ENCODE measurements around the gene MRAP2.

The MRAP2 gene

GRCh38 chr6:84013354-84013753, 20.2 kb upstream of the MRAP2 start:
- Histone ChIP-seq H3K27ac (ENCODE audit: insufficient read depth, low read depth, low read length, poor library complexity, severe bottlenecking) (no peak overlapping the region), H3K27me3 (ENCODE audit: control insufficient read depth, insufficient read depth, low read length, poor library complexity, severe bottlenecking) (no peaks in the 10 kb centered on the region), H3K4me3 (ENCODE audit: insufficient read depth, low read depth, low read length) (no peak overlapping the region), H3K36me3 (ENCODE audit: control insufficient read depth, insufficient read depth, low read length) (no peaks in the 10 kb centered on the region), H3K4me1 (ENCODE audit: control insufficient read depth, insufficient read depth, low read length) (no peaks in the 10 kb centered on the region), H3K9me3 (ENCODE audit: control insufficient read depth, low read length) (no peaks in the 10 kb centered on the region)
- 97 to 100% methylated on average over 1 to 2 of the region's 2 CpGs for WGBS, 2 experiments

GRCh38 chr6:84013931-84014330, 19.6 kb upstream of the MRAP2 start:
- no peak overlapping the region for H3K27ac ChIP-seq (ENCODE audit: insufficient read depth, low read depth, low read length, poor library complexity, severe bottlenecking)

GRCh38 chr6:84016029-84016428, 17.5 kb upstream of the MRAP2 start:
- WGBS, 2 experiments, result 100% methylated on average over 1 of the region's 1 CpG
- no peaks in the 10 kb centered on the region for H3K36me3 ChIP-seq (ENCODE audit: control insufficient read depth, insufficient read depth, low read length)
- H3K27me3 ChIP-seq (ENCODE audit: control insufficient read depth, insufficient read depth, low read length, poor library complexity, severe bottlenecking), result no peaks in the 10 kb centered on the region
- no peak overlapping the region for H3K27ac ChIP-seq (ENCODE audit: insufficient read depth, low read depth, low read length, poor library complexity, severe bottlenecking)
- H3K4me1 ChIP-seq (ENCODE audit: control insufficient read depth, insufficient read depth, low read length), result no peaks in the 10 kb centered on the region
- no peak overlapping the region for H3K4me3 ChIP-seq (ENCODE audit: insufficient read depth, low read depth, low read length)
- H3K9me3 ChIP-seq (ENCODE audit: control insufficient read depth, low read length), result no peaks in the 10 kb centered on the region

More at GRCh38 chr6:84013931-84014330, 19.6 kb upstream of the MRAP2 start:
- Histone ChIP-seq H3K9me3 (ENCODE audit: control insufficient read depth, low read length) (no peaks in the 10 kb centered on the region), H3K36me3 (ENCODE audit: control insufficient read depth, insufficient read depth, low read length) (no peaks in the 10 kb centered on the region), H3K4me3 (ENCODE audit: insufficient read depth, low read depth, low read length) (no peak overlapping the region), H3K4me1 (ENCODE audit: control insufficient read depth, insufficient read depth, low read length) (no peaks in the 10 kb centered on the region), H3K27me3 (ENCODE audit: control insufficient read depth, insufficient read depth, low read length, poor library complexity, severe bottlenecking) (no peaks in the 10 kb centered on the region)
- 91 to 100% methylated on average over 1 to 3 of the region's 3 CpGs for WGBS, 2 experiments

- no peak overlapping the region for H3K27ac ChIP-seq (ENCODE audit: insufficient read depth, low read depth, low read length, poor library complexity, severe bottlenecking)
- no peaks in the 10 kb centered on the region for H3K36me3 ChIP-seq (ENCODE audit: control insufficient read depth, insufficient read depth, low read length)
- no peak overlapping the region for H3K4me3 ChIP-seq (ENCODE audit: insufficient read depth, low read depth, low read length)
- no peaks in the 10 kb centered on the region for H3K27me3 ChIP-seq (ENCODE audit: control insufficient read depth, insufficient read depth, low read length, poor library complexity, severe bottlenecking)
- no peaks in the 10 kb centered on the region for H3K9me3 ChIP-seq (ENCODE audit: control insufficient read depth, low read length)
- 100% methylated on average over 1 of the region's 1 CpG for WGBS, 2 experiments
- H3K4me1 ChIP-seq (ENCODE audit: control insufficient read depth, insufficient read depth, low read length), result no peaks in the 10 kb centered on the region
Observed at GRCh38 chr6:84017709-84018452, 15.7 kb upstream of the MRAP2 start.

GRCh38 chr6:84018453-84019061, 15.0 kb upstream of the MRAP2 start:
- WGBS, 2 experiments, result 88 to 91% methylated on average over 1 of the region's 1 CpG
- Histone ChIP-seq H3K4me1 (ENCODE audit: control insufficient read depth, insufficient read depth, low read length) (no peaks in the 10 kb centered on the region), H3K27me3 (ENCODE audit: control insufficient read depth, insufficient read depth, low read length, poor library complexity, severe bottlenecking) (no peaks in the 10 kb centered on the region), H3K4me3 (ENCODE audit: insufficient read depth, low read depth, low read length) (no peak overlapping the region), H3K27ac (ENCODE audit: insufficient read depth, low read depth, low read length, poor library complexity, severe bottlenecking) (no peak overlapping the region), H3K9me3 (ENCODE audit: control insufficient read depth, low read length) (no peaks in the 10 kb centered on the region), H3K36me3 (ENCODE audit: control insufficient read depth, insufficient read depth, low read length) (no peaks in the 10 kb centered on the region)

GRCh38 chr6:84019141-84019841, 14.3 kb upstream of the MRAP2 start:
- Histone ChIP-seq H3K4me1 (ENCODE audit: control insufficient read depth, insufficient read depth, low read length) (no peaks in the 10 kb centered on the region), H3K9me3 (ENCODE audit: control insufficient read depth, low read length) (no peaks in the 10 kb centered on the region)
- WGBS, 2 experiments, result 94% methylated on average over 13 to 14 of the region's 28 CpGs

GRCh38 chr6:84019842-84020211, 13.7 kb upstream of the MRAP2 start:
- H3K27ac ChIP-seq (ENCODE audit: insufficient read depth, low read depth, low read length, poor library complexity, severe bottlenecking), result no peak overlapping the region
- H3K4me1 ChIP-seq (ENCODE audit: control insufficient read depth, insufficient read depth, low read length), result no peaks in the 10 kb centered on the region
- H3K9me3 ChIP-seq (ENCODE audit: control insufficient read depth, low read length), result no peaks in the 10 kb centered on the region
- no peak overlapping the region for H3K4me3 ChIP-seq (ENCODE audit: insufficient read depth, low read depth, low read length)
- WGBS, 2 experiments, result 89 to 94% methylated on average over 5 to 6 of the region's 6 CpGs
- H3K36me3 ChIP-seq (ENCODE audit: control insufficient read depth, insufficient read depth, low read length), result no peaks in the 10 kb centered on the region
- no peaks in the 10 kb centered on the region for H3K27me3 ChIP-seq (ENCODE audit: control insufficient read depth, insufficient read depth, low read length, poor library complexity, severe bottlenecking)

More at GRCh38 chr6:84019141-84019841, 14.3 kb upstream of the MRAP2 start:
- H3K36me3 ChIP-seq (ENCODE audit: control insufficient read depth, insufficient read depth, low read length), result no peaks in the 10 kb centered on the region
- H3K27ac ChIP-seq (ENCODE audit: insufficient read depth, low read depth, low read length, poor library complexity, severe bottlenecking), result no peak overlapping the region
- no peak overlapping the region for H3K4me3 ChIP-seq (ENCODE audit: insufficient read depth, low read depth, low read length)
- H3K27me3 ChIP-seq (ENCODE audit: control insufficient read depth, insufficient read depth, low read length, poor library complexity, severe bottlenecking), result no peaks in the 10 kb centered on the region

- H3K27ac ChIP-seq (ENCODE audit: insufficient read depth, low read depth, low read length, poor library complexity, severe bottlenecking), result no peak overlapping the region
- 75 to 100% methylated on average over 1 to 2 of the region's 2 CpGs for WGBS, 2 experiments
- H3K4me3 ChIP-seq (ENCODE audit: insufficient read depth, low read depth, low read length), result no peak overlapping the region
- no peaks in the 10 kb centered on the region for H3K9me3 ChIP-seq (ENCODE audit: control insufficient read depth, low read length)
- no peaks in the 10 kb centered on the region for H3K36me3 ChIP-seq (ENCODE audit: control insufficient read depth, insufficient read depth, low read length)
- H3K27me3 ChIP-seq (ENCODE audit: control insufficient read depth, insufficient read depth, low read length, poor library complexity, severe bottlenecking), result no peaks in the 10 kb centered on the region
- no peaks in the 10 kb centered on the region for H3K4me1 ChIP-seq (ENCODE audit: control insufficient read depth, insufficient read depth, low read length)
Observed at GRCh38 chr6:84021625-84022024, 11.9 kb upstream of the MRAP2 start.

- Histone ChIP-seq H3K4me3 (ENCODE audit: insufficient read depth, low read depth, low read length) (no peak overlapping the region), H3K27ac (ENCODE audit: insufficient read depth, low read depth, low read length, poor library complexity, severe bottlenecking) (no peak overlapping the region), H3K27me3 (ENCODE audit: control insufficient read depth, insufficient read depth, low read length, poor library complexity, severe bottlenecking) (no peaks in the 10 kb centered on the region), H3K9me3 (ENCODE audit: control insufficient read depth, low read length) (no peaks in the 10 kb centered on the region), H3K4me1 (ENCODE audit: control insufficient read depth, insufficient read depth, low read length) (peaks cover 9% of the 10 kb centered on the region), H3K36me3 (ENCODE audit: control insufficient read depth, insufficient read depth, low read length) (no peaks in the 10 kb centered on the region)
- 91 to 96% methylated on average over 5 of the region's 5 CpGs for WGBS, 2 experiments
Observed at GRCh38 chr6:84026721-84027164, 6.8 kb upstream of the MRAP2 start.

All from ectodermal cell (in vitro differentiated cells).